ENCODE measurements around the gene CD38.
"Not testable (repeated sequence)": the region's sequence is repeated elsewhere in the genome, so short reads cannot be mapped to it uniquely, and the experiment has no call there.

CD38 gene

DNA sequence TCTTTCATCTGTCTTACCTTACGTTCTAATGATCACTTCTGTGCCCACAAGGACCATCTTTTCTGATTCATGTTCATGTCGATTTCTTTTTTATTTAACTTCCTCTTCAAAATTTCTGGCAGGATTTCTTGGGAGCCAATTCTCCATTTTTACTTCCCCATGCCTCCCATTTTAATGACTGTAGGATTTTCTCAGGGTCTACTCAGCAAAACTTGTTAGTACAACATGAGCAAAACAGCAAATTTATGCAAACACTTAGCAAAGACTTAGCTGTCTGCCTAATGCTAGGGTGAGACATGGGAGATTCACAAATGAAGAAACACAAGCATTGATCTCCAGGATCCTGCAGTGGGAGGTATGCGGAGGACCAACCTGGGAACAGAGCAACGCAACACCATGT is 5.5 kb downstream of the CD38 start:
- no peak overlapping the region for H3K27ac ChIP-seq (ENCODE audit: low read depth, low read length)
- peaks cover 6% of the 10 kb centered on the region for H3K4me1 ChIP-seq (ENCODE audit: insufficient read depth, low read length)

DNA sequence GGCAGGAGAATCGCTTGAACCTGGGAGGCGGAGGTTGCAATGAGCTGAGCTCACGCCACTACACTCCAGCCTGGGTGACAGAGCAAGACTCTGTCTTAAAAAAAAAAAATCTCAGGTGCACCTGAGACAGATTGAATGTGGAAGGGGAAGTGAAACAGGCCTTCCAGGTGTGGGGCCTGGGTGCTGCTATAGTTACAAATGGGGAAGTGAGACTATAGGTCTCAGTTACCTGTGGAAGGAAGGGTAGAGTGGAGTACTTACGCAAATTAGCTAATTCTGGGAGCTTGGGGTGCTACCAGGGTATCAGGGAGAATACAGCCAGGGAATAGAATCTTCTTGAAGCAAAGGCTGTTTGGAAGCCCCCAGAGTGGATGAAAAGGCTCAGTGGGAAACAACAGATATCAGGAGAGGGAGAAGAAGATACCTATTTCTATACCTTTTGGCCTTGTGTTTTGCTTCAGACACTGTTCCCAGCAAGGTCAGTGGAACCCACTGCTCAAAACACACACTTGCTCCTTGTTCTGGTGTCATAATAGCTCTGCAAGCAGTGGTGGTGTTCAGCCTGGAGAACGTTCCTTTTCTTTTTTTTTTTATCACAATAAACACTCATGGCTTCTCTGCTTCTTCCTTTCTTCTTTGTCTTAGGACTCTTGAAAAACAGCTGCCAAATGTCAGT is 7.0 kb downstream of the CD38 start:
- Histone ChIP-seq H3K4me1 (ENCODE audit: insufficient read depth, low read length) (peaks cover under 1% of the 10 kb centered on the region), H3K9me3 (ENCODE audit: low read length) (no peaks in the 10 kb centered on the region), H3K9ac (ENCODE audit: low read length) (no peak overlapping the region), H3K27ac (ENCODE audit: low read depth, low read length) (no peak overlapping the region), H3K4me3 (ENCODE audit: low read depth in 1 of 2, low read length in 2 of 2) (no peak overlapping the region), H3K27me3 (ENCODE audit: control insufficient read depth in 1 of 2, insufficient read depth in 2 of 2, low read length in 2 of 2) (no peaks in the 10 kb centered on the region), H3K36me3 (ENCODE audit: insufficient read depth, low read length) (no peaks in the 10 kb centered on the region)

More for the DNA sequence above, 5.5 kb downstream of the CD38 start:
- H3K27me3 ChIP-seq (ENCODE audit: control insufficient read depth in 1 of 2, insufficient read depth in 2 of 2, low read length in 2 of 2), result no peaks in the 10 kb centered on the region
- no peaks in the 10 kb centered on the region for H3K36me3 ChIP-seq (ENCODE audit: insufficient read depth, low read length)
- no peak overlapping the region for H3K9ac ChIP-seq (ENCODE audit: low read length)
- no peak overlapping the region for H3K4me3 ChIP-seq (ENCODE audit: low read depth in 1 of 2, low read length in 2 of 2)
- no peaks in the 10 kb centered on the region for H3K9me3 ChIP-seq (ENCODE audit: low read length)

DNA sequence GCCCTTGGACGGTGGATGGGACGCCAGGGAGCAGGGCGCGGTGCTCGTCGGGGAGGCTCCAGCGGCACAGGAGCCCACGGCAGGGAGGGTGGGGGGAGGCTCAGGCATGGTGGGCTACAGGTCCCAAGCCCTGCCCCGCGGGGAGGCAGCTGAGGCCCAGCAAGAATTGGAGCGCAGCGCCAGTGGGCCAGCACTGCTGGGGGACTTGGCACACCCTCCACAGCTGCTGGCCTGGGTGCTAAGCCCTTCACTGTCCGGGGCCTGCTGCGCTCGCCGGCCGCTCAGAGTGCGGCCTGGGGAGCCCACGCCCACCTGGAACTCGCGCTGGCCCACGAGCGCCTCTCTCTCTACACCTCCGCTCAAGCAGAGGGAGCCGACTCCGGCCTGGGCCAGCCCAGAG is 8.6 kb downstream of the CD38 start:
- Histone ChIP-seq H3K9ac (ENCODE audit: low read length) (no peak overlapping the region), H3K4me3 (ENCODE audit: low read depth in 1 of 2, low read length in 2 of 2) (no peak overlapping the region), H3K36me3 (ENCODE audit: insufficient read depth, low read length) (no peaks in the 10 kb centered on the region), H3K4me1 (ENCODE audit: insufficient read depth, low read length) (no peaks in the 10 kb centered on the region), H3K27ac (ENCODE audit: low read depth, low read length) (no peak overlapping the region), H3K27me3 (ENCODE audit: control insufficient read depth in 1 of 2, insufficient read depth in 2 of 2, low read length in 2 of 2) (no peaks in the 10 kb centered on the region), H3K9me3 (ENCODE audit: low read length) (no peaks in the 10 kb centered on the region)

DNA sequence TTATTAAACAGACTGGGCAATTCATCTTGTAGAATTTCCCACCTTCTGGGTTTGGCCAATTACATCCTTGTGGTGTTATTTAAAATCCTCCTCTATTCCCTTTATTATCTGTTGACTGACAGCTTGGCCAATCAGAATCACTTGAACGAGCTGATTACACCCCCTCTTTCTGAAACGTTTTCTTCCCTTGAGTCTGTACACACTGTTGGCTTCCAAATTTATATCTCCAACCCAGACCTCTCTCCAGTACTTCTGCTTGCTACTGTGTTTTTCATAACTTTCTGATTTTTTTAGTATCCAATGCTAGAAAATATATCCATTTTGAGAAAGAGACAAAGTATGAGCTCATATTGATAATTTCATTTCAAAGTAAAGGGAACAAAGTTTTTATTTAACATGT is 14.8 kb downstream of the CD38 start:
- H3K9ac ChIP-seq (ENCODE audit: low read length), result no peak overlapping the region
- H3K36me3 ChIP-seq (ENCODE audit: insufficient read depth, low read length), result no peaks in the 10 kb centered on the region
- no peaks in the 10 kb centered on the region for H3K4me1 ChIP-seq (ENCODE audit: insufficient read depth, low read length)
- H3K27ac ChIP-seq (ENCODE audit: low read depth, low read length), result no peak overlapping the region
- H3K4me3 ChIP-seq (ENCODE audit: low read depth in 1 of 2, low read length in 2 of 2), result no peak overlapping the region
- H3K9me3 ChIP-seq (ENCODE audit: low read length), result no peaks in the 10 kb centered on the region
- no peaks in the 10 kb centered on the region for H3K27me3 ChIP-seq (ENCODE audit: control insufficient read depth in 1 of 2, insufficient read depth in 2 of 2, low read length in 2 of 2)

DNA sequence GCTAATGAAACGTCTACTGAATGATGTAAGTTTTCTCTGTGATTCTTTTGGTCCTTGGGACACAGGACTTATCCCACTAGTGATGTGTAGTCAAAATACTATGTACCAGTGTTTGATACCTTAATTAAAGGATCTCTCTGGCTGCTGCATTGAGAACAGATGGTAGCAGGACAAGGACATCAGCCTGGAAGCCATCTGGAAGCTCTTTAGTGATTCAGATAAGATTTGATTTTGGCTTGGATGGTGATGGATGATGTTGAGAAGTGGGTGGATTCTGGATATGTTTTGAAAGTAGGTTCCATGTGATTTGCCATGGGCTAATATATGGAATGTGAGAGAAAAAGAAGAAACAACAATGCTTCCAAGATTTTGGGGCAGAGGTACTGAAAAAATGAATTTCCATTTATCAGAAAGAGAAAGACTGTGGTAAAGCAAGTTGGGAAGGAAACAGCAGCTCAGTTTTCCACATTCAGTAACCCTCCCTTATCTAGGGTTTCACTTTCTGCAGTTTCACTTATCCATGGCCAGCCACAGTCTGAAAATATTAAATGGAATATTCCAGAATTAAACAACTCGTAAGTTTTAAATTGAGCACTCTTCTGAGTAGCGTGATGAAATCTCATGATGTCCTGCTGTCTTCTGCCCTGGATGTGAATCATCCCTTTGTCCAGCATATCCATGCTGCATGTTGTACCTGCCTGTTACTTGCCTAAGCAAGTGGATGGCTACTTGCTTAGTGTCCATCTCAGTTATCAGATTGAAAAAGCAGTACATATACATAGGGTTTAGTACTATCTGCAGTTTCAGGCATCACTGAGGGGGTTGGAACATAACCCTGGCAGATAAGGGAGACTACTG is 15.6 kb downstream of the CD38 start:
- no peaks in the 10 kb centered on the region for H3K36me3 ChIP-seq (ENCODE audit: insufficient read depth, low read length)
- no peaks in the 10 kb centered on the region for H3K9me3 ChIP-seq (ENCODE audit: low read length)
- H3K4me3 ChIP-seq (ENCODE audit: low read depth in 1 of 2, low read length in 2 of 2), result no peak overlapping the region
- H3K27ac ChIP-seq (ENCODE audit: low read depth, low read length), result no peak overlapping the region
- no peaks in the 10 kb centered on the region for H3K4me1 ChIP-seq (ENCODE audit: insufficient read depth, low read length)
- no peaks in the 10 kb centered on the region for H3K27me3 ChIP-seq (ENCODE audit: control insufficient read depth in 1 of 2, insufficient read depth in 2 of 2, low read length in 2 of 2)
- H3K9ac ChIP-seq (ENCODE audit: low read length), result no peak overlapping the region

DNA sequence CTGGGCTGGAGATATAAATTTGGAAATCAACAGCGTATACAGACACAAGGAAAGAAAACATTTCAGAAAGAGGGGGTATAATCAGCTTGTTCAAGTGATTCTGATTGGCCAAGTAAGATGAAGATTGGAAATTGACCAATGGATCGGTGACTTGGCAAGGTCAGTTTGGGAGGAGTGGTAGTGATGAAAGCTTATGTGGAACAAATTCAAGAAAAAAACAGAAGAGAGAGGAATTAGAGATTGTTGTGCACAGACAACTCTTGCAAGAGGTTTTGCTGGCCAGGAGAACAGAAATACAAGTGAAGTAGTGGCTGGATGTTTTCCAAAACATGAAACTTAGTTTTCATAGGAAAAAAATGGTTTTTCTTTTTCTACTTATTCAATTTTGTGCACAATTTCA is 16.3 kb downstream of the CD38 start:
- H3K36me3 ChIP-seq (ENCODE audit: insufficient read depth, low read length), result no peaks in the 10 kb centered on the region
- H3K9me3 ChIP-seq (ENCODE audit: low read length), result no peaks in the 10 kb centered on the region
- H3K4me3 ChIP-seq (ENCODE audit: low read depth in 1 of 2, low read length in 2 of 2), result no peak overlapping the region
- H3K27me3 ChIP-seq (ENCODE audit: control insufficient read depth in 1 of 2, insufficient read depth in 2 of 2, low read length in 2 of 2), result no peaks in the 10 kb centered on the region
- no peaks in the 10 kb centered on the region for H3K4me1 ChIP-seq (ENCODE audit: insufficient read depth, low read length)
- H3K9ac ChIP-seq (ENCODE audit: low read length), result no peak overlapping the region
- H3K27ac ChIP-seq (ENCODE audit: low read depth, low read length), result no peak overlapping the region

DNA sequence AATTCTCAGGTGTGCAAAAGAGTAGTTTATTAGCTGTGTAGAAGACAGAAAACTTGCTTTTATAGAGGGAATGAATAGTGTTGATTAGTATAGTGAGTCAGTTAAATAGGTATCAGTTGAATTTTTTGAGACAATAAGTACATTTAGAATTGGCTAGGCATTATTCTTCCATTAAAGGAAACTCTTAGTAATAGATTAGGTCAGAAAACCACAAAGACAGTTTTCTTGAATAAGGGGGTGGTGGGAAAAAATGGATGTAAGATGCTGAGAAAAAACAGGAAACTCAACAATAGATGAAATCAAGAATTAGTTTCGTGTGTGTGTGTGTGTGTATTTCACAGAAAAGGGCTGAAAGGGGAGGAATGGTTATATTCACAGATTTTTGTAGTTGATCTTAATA is 16.8 kb downstream of the CD38 start:
- no peaks in the 10 kb centered on the region for H3K9me3 ChIP-seq (ENCODE audit: low read length)
- H3K27ac ChIP-seq (ENCODE audit: low read depth, low read length), result no peak overlapping the region
- no peak overlapping the region for H3K4me3 ChIP-seq (ENCODE audit: low read depth in 1 of 2, low read length in 2 of 2)
- H3K36me3 ChIP-seq (ENCODE audit: insufficient read depth, low read length), result no peaks in the 10 kb centered on the region
- no peak overlapping the region for H3K9ac ChIP-seq (ENCODE audit: low read length)
- no peaks in the 10 kb centered on the region for H3K27me3 ChIP-seq (ENCODE audit: control insufficient read depth in 1 of 2, insufficient read depth in 2 of 2, low read length in 2 of 2)
- H3K4me1 ChIP-seq (ENCODE audit: insufficient read depth, low read length), result no peaks in the 10 kb centered on the region

DNA sequence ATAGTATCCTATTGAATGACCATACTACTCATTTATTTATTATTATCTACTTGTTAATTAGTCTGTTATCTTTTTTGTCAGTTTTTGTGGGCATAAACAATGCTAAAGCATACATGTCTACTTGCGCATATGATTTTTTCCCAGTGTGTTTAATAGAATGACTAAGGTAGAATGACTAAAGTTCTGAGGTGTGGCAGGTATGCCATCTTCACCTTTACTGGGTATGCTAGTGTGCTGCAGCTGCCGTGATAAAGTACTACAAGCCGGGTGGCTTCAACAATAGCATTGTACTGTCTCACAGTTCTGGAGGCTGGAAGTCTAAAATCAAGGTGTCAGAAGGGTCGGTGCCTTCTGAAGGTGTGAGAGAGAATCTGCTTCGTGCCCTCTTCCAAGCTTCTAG is 19.2 kb downstream of the CD38 start:
- H3K9me3 ChIP-seq (ENCODE audit: low read length), result no peaks in the 10 kb centered on the region
- no peak overlapping the region for H3K27ac ChIP-seq (ENCODE audit: low read depth, low read length)
- H3K27me3 ChIP-seq (ENCODE audit: control insufficient read depth in 1 of 2, insufficient read depth in 2 of 2, low read length in 2 of 2), result no peaks in the 10 kb centered on the region
- no peak overlapping the region for H3K4me3 ChIP-seq (ENCODE audit: low read depth in 1 of 2, low read length in 2 of 2)
- H3K36me3 ChIP-seq (ENCODE audit: insufficient read depth, low read length), result no peaks in the 10 kb centered on the region
- H3K4me1 ChIP-seq (ENCODE audit: insufficient read depth, low read length), result no peaks in the 10 kb centered on the region
- no peak overlapping the region for H3K9ac ChIP-seq (ENCODE audit: low read length)

DNA sequence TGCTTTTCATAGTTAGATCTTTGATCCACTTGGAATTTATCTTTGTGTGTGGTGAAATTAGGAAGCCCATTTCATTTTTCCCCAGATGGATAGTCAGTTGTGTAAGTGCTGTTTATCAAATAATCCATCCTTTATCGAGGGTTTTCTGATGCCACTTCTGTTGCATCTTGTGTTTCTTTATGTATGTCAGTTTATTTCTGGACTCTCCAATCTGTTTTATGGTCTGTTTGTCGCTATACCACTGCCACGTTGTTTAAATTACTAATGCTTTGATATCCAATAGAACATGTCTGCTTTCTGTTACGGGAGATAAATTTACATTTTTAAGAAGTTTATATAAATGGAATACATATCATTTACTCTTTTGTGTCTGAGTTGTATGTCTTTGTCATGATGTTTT is 21.0 kb downstream of the CD38 start:
- H3K9ac ChIP-seq (ENCODE audit: low read length), result no peak overlapping the region
- H3K4me1 ChIP-seq (ENCODE audit: insufficient read depth, low read length), result no peaks in the 10 kb centered on the region
- H3K27ac ChIP-seq (ENCODE audit: low read depth, low read length), result no peak overlapping the region

DNA sequence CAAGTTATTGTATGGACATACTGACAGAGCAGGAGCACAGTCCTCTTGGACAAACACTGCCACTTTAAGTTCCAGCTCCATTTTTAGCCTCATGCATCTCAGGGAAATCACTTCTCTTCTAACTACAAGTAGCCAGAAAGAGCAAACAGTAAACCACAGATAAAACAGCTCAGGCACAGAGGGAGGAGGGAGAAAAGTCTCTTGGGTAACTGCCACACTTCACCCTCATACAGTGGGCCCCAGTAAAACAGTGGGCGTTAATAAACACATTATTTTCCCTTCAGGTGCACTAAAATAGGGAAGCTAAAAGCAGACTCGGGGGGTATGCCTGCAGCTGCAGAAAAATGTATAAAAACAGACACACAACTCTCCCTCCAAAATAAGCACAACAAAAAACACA is 21.6 kb downstream of the CD38 start:
- Histone ChIP-seq H3K9ac (ENCODE audit: low read length) (no peak overlapping the region), H3K27me3 (ENCODE audit: control insufficient read depth in 1 of 2, insufficient read depth in 2 of 2, low read length in 2 of 2) (no peaks in the 10 kb centered on the region), H3K36me3 (ENCODE audit: insufficient read depth, low read length) (no peaks in the 10 kb centered on the region), H3K9me3 (ENCODE audit: low read length) (no peaks in the 10 kb centered on the region), H3K27ac (ENCODE audit: low read depth, low read length) (no peak overlapping the region), H3K4me1 (ENCODE audit: insufficient read depth, low read length) (no peaks in the 10 kb centered on the region), H3K4me3 (ENCODE audit: low read depth in 1 of 2, low read length in 2 of 2) (no peak overlapping the region)

More for the DNA sequence above, 21.0 kb downstream of the CD38 start:
- no peaks in the 10 kb centered on the region for H3K36me3 ChIP-seq (ENCODE audit: insufficient read depth, low read length)
- H3K9me3 ChIP-seq (ENCODE audit: low read length), result no peaks in the 10 kb centered on the region
- H3K4me3 ChIP-seq (ENCODE audit: low read depth in 1 of 2, low read length in 2 of 2), result no peak overlapping the region
- no peaks in the 10 kb centered on the region for H3K27me3 ChIP-seq (ENCODE audit: control insufficient read depth in 1 of 2, insufficient read depth in 2 of 2, low read length in 2 of 2)

DNA sequence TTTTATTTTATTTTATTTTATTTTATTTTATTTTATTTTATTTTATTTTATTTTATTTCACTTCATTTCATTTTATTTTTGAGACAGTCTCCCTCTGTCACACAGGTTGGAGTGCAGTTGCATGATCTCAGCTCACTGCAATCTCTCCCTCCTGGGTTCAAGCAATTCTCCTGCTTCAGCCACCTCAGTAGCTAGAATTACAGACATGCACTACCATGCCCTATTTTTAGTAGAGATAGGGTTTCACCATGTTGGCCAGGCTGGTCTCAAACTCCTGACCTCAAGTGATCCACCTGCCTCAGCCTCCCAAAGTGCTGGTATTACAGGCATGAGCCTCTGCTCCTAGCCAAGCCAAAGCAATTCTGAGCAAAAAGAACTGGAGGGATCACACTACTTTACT is 24.4 kb downstream of the CD38 start:
- not testable (repeated sequence) for H3K4me1 ChIP-seq (ENCODE audit: insufficient read depth, low read length)

More for the DNA sequence above, 24.4 kb downstream of the CD38 start:
- H3K27me3 ChIP-seq (ENCODE audit: control insufficient read depth in 1 of 2, insufficient read depth in 2 of 2, low read length in 2 of 2); H3K27ac ChIP-seq (ENCODE audit: low read depth, low read length); H3K4me3 ChIP-seq (ENCODE audit: low read depth in 1 of 2, low read length in 2 of 2); H3K36me3 ChIP-seq (ENCODE audit: insufficient read depth, low read length); H3K9ac ChIP-seq (ENCODE audit: low read length); H3K9me3 ChIP-seq (ENCODE audit: low read length): not testable (repeated sequence)

All from muscle layer of colon (tissue), 2 donors.